ENCODE data around the gene SLC6A17. TPM values are rescaled to one million over a fixed set of nuclear protein-coding genes. Genes with fewer than 3 reads are reported as not detected.

The SLC6A17 gene
- total RNA-seq, 1 donor from 2014 or later = not detected

DNA sequence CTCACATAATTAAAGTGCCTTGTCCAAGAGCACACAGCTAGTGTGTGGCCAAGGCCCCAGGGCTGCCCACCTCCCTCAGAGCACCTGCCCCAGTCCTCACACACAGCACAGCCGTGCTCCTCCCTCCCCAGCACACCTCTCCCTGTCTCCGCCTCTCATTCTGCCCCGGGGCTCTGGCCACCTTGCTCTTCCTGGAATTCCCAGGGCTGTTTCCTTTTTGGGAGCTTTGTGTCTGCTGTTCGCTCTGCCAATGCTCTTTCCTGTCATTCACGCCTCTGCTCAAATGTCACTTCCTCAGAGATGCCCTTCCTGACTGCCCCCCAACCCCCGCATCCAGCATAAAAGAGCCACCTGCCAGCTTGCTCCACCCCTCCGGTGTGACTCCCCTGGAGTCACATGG lies 13.3 kb downstream of the SLC6A17 start:
- Mint-ChIP-seq H3K27ac (no peak overlapping the region), H3K27me3 (peaks cover 67% of the 10 kb centered on the region), H3K4me1 (ENCODE audit: low read depth) (no peaks in the 10 kb centered on the region), H3K9me3 (ENCODE audit: low read depth) (no peaks in the 10 kb centered on the region), H3K4me3 (ENCODE audit: low read depth) (no peak overlapping the region), H3K36me3 (ENCODE audit: insufficient read depth) (no peaks in the 10 kb centered on the region)
- TF ChIP-seq, protein P1, sequence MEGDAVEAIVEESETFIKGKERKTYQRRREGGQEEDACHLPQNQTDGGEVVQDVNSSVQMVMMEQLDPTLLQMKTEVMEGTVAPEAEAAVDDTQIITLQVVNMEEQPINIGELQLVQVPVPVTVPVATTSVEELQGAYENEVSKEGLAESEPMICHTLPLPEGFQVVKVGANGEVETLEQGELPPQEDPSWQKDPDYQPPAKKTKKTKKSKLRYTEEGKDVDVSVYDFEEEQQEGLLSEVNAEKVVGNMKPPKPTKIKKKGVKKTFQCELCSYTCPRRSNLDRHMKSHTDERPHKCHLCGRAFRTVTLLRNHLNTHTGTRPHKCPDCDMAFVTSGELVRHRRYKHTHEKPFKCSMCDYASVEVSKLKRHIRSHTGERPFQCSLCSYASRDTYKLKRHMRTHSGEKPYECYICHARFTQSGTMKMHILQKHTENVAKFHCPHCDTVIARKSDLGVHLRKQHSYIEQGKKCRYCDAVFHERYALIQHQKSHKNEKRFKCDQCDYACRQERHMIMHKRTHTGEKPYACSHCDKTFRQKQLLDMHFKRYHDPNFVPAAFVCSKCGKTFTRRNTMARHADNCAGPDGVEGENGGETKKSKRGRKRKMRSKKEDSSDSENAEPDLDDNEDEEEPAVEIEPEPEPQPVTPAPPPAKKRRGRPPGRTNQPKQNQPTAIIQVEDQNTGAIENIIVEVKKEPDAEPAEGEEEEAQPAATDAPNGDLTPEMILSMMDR (IDR thresholded peaks at IDR 0.05; ENCODE audit: unreplicated experiment) = no peak
- no peak for DNase-seq (ENCODE audit: low spot score, unreplicated experiment)

DNA sequence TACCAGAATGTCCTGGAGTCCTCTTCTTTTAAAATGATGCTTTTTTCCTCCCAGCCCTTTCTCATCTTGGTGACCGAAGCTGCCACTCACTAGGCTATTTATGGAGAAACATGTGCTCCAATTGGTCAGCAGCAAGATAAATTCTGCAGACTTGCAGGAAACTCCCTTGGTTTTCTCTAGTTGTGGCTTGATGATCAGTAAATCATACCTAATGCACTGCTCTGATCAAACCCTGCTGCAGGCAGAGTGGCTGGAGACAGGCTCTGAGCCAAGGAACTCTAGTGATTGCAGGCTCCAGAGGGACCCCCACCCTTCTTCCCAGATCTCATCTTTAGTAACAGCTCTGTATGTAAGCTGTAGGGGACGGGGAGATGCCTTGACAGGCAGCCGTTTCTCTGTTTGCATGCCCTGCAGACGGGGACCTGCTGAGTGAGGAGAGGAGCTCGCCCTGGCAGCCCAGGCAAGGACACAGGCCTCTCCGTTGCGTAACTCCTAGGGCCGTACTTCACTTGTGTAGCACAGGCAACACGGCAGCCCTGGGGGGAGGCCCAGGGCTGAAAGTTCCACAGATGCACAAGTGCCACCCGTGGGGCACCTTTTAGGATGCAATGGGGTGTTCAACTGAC lies 14.5 kb downstream of the SLC6A17 start:
- no peak overlapping the region for H3K4me3 Mint-ChIP-seq (ENCODE audit: low read depth)
- peaks cover 62% of the 10 kb centered on the region for H3K27me3 Mint-ChIP-seq
- H3K27ac Mint-ChIP-seq = no peak overlapping the region
- H3K9me3 Mint-ChIP-seq (ENCODE audit: low read depth) = no peaks in the 10 kb centered on the region
- H3K36me3 Mint-ChIP-seq (ENCODE audit: insufficient read depth) = no peaks in the 10 kb centered on the region
- DNase-seq (ENCODE audit: low spot score, unreplicated experiment) = no peak
- no peaks in the 10 kb centered on the region for H3K4me1 Mint-ChIP-seq (ENCODE audit: low read depth)
- TF ChIP-seq, protein P1 (IDR thresholded peaks at IDR 0.05; ENCODE audit: unreplicated experiment) = no peak

DNA sequence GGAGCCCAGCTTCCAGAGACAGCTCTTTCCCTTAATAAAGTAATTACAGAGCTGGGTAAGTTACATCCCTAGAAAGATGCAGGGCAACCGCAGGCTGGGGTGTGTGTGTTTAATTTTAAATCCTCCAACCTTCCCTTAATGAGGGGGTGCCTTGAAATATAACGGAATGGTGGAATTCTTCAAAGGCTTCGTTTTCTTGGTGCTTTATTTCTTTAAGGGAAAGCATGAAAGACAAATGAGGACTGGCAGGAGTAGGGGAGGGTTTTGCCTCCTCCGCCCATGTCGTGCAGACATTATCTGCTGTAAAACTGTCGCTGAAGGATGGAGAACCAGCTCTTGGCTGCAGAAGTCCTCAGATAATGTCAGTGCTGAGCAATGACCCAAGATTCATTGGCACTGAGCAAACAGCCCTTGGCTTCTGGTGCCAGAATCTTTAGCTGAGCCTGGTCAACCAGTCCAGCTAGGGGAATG lies 15.5 kb downstream of the SLC6A17 start:
- H3K9me3 Mint-ChIP-seq (ENCODE audit: low read depth) = no peaks in the 10 kb centered on the region
- no peaks in the 10 kb centered on the region for H3K36me3 Mint-ChIP-seq (ENCODE audit: insufficient read depth)
- H3K4me1 Mint-ChIP-seq (ENCODE audit: low read depth) = no peaks in the 10 kb centered on the region
- no peak overlapping the region for H3K27ac Mint-ChIP-seq
- no peak for DNase-seq (ENCODE audit: low spot score, unreplicated experiment)
- H3K4me3 Mint-ChIP-seq (ENCODE audit: low read depth) = no peak overlapping the region
- TF ChIP-seq, protein P1 (IDR thresholded peaks at IDR 0.05; ENCODE audit: unreplicated experiment) = no peak
- peaks cover 57% of the 10 kb centered on the region for H3K27me3 Mint-ChIP-seq

DNA sequence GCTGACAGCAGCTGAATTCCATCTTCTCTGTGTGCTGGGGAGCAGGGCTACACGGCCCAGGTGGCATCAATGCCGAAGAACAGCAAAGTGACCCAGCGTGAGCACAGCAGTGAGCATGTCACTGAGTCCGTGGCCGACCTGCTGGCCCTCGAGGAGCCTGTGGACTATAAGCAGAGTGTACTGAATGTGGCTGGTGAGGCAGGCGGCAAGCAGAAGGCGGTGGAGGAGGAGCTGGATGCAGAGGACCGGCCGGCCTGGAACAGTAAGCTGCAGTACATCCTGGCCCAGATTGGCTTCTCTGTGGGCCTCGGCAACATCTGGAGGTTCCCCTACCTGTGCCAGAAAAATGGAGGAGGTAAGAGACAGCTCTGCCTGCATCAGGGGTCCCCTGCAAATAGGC lies 16.6 kb downstream of the SLC6A17 start:
- no peaks in the 10 kb centered on the region for H3K4me1 Mint-ChIP-seq (ENCODE audit: low read depth)

DNA sequence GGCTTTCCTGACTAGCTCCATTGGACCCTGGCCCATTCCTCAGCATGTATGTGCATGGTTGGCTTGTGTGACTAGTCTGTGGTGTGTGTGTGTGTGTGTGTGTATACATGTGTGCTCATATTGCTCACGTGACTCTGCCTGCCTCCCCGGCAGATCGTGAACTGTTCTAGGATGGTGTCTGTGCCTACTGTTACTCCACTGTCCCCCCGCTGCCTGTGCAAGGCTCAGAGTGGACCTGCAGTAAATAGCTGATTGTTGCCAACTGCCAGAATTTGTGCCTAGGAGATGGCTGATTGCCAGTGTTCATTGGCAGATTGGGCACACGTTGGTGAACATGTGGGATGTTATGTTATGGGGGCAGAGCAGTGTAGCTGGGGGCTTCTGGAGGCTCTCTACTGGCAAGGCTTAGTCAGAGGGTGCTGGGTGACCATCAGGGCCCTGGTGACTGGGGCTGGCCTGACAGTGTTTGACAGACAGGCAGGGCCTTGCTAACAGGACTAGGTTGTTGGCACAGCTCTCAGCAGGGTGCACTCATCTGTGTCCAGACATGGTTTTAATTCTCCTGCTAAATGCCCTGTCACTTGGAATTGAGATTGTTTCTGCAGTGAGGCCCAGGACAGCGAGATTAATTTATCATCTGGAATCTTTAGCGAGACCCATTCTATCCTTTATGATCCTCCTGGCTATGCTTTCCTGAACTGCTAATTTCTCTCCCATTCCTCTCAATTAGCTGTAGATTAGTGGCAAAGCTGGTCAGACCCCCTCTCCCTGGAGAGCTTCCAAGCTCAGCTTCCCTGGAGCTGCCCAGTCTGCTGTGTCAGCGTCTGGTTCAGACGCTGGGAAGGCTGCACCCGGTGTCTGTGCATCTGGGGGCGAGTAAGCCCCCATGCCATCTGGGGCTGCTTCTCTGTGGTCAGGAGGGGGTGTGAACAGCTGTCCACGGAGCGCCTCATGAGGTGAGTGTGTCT lies 20.8 kb downstream of the SLC6A17 start:
- TF ChIP-seq, protein P1 (IDR thresholded peaks at IDR 0.05; ENCODE audit: unreplicated experiment) = no peak
- H3K36me3 Mint-ChIP-seq (ENCODE audit: insufficient read depth) = no peaks in the 10 kb centered on the region
- DNase-seq (ENCODE audit: low spot score, unreplicated experiment) = no peak
- no peak overlapping the region for H3K27ac Mint-ChIP-seq
- H3K4me1 Mint-ChIP-seq (ENCODE audit: low read depth) = no peaks in the 10 kb centered on the region
- no peak overlapping the region for H3K4me3 Mint-ChIP-seq (ENCODE audit: low read depth)
- H3K9me3 Mint-ChIP-seq (ENCODE audit: low read depth) = no peaks in the 10 kb centered on the region
- H3K27me3 Mint-ChIP-seq = peaks cover 46% of the 10 kb centered on the region

More for the DNA sequence above, 16.6 kb downstream of the SLC6A17 start:
- H3K27ac Mint-ChIP-seq = no peak overlapping the region
- DNase-seq (ENCODE audit: low spot score, unreplicated experiment) = no peak
- peaks cover 61% of the 10 kb centered on the region for H3K27me3 Mint-ChIP-seq
- H3K4me3 Mint-ChIP-seq (ENCODE audit: low read depth) = no peak overlapping the region
- TF ChIP-seq, protein P1 (IDR thresholded peaks at IDR 0.05; ENCODE audit: unreplicated experiment) = no peak
- H3K36me3 Mint-ChIP-seq (ENCODE audit: insufficient read depth) = no peaks in the 10 kb centered on the region
- no peaks in the 10 kb centered on the region for H3K9me3 Mint-ChIP-seq (ENCODE audit: low read depth)

All from progenitor cell of endocrine pancreas (in vitro differentiated cells).